AG04449 (cell line): ENCODE results near the gene FAXDC2.
A peak's percentile ranks its signal among the peaks of the same experiment; 100 is the strongest.

Source experiments
- CTCF ChIA-PET: fragments of 350-600 bp; formaldehyde crosslinking; extraction: SDS; loops from one replicate; lab custom pipeline; 2021; ENCODE audit warnings: antibody characterized with exemption; lab: Yijun Ruan, JAX
- POLR2A ChIA-PET: fragments of 400-600, 350-600 bp; formaldehyde crosslinking; extraction: SDS; loops from one replicate; lab custom pipeline; 2020; ENCODE audit warnings: antibody characterized with exemption, inconsistent platforms; lab: Yijun Ruan, JAX
- DNase-seq: peaks from one replicate; pipeline ENCODE4 v3.0.0-alpha.2; 2010; ENCODE audit warnings: low read depth, low spot score
- H3K4me3 ChIP-seq: 2 replicates; pipeline ENCODE4 v1.5.1; 2011; ENCODE audit warnings: low read depth, mild to moderate bottlenecking, control low read depth, low read length
- TF ChIP-seq, protein P1 (sequence below): IDR thresholded peaks from one replicate; pipeline ENCODE4 v1.5.1; 2011; ENCODE audit warnings: mild to moderate bottlenecking, moderate library complexity, low read length, control low read depth, inconsistent platforms; ENCODE audit not compliant: insufficient read depth; ENCODE audit errors: missing control alignments

FAXDC2 gene

DNA sequence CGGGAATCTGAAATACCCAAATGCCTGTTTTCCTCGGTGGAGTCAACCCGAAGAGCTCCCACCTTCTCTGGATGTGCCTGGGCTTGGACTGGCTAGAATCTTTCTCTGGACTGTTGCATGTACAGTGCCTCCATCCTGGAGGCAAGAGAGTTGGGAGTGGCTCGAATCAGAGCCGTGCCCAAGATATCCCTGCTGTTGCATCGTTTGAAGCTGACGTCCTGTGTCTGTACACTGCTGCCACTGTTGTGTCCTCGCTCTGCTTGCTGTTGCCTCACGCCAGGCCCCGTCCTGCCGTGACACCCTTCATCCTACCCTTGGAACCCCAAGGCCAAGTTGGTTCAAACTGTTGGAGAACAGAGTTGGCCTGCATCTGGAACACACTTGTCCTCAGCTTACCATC is 35.4 kb downstream of the FAXDC2 start:
- no peak for DNase-seq
- ChIA-PET POLR2A (no interaction called here), CTCF (interaction anchor here (0.6 to 0.7 kb wide), 2 partner anchors 14 to 165 kb away, joined by 3 read pairs; no protein-coding TSS in a partner anchor)
- no peak overlapping the region for H3K4me3 ChIP-seq
- TF ChIP-seq, protein P1, sequence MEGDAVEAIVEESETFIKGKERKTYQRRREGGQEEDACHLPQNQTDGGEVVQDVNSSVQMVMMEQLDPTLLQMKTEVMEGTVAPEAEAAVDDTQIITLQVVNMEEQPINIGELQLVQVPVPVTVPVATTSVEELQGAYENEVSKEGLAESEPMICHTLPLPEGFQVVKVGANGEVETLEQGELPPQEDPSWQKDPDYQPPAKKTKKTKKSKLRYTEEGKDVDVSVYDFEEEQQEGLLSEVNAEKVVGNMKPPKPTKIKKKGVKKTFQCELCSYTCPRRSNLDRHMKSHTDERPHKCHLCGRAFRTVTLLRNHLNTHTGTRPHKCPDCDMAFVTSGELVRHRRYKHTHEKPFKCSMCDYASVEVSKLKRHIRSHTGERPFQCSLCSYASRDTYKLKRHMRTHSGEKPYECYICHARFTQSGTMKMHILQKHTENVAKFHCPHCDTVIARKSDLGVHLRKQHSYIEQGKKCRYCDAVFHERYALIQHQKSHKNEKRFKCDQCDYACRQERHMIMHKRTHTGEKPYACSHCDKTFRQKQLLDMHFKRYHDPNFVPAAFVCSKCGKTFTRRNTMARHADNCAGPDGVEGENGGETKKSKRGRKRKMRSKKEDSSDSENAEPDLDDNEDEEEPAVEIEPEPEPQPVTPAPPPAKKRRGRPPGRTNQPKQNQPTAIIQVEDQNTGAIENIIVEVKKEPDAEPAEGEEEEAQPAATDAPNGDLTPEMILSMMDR = no peak

DNA sequence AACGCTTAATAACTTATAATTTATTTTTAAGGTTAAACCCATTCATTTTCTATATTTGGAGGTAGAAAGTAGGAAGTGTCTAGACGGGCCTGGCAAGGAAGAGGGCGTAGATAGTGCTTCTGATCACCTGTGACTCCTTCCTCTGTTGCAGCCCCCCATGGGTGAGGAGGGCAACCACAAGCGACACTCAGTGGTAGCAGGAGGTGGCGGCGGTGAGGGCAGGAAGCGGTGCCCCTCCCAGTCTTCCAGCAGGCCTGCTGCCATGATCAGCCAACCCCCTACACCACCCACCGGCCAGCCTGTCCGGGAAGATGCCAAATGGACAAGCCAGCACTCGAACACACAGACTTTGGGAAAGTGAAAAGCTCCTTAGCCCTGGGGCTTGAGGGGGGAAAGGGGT is 36.7 kb downstream of the FAXDC2 start:
- CTCF ChIA-PET = interaction anchor here (1.2 to 10.2 kb wide), 2 partner anchors 161 to 165 kb away, joined by 5 to 103 read pairs; no protein-coding TSS in a partner anchor
- POLR2A ChIA-PET = no interaction called here
- TF ChIP-seq, protein P1 = no peak
- DNase-seq = no peak
- H3K4me3 ChIP-seq = no peak overlapping the region

GRCh38 chr5:154813158-154813557 is 37.2 kb downstream of the FAXDC2 start:
- no peak for DNase-seq
- TF ChIP-seq, protein P1 = no peak
- ChIA-PET CTCF (interaction anchor here (1.2 to 10.2 kb wide), 2 partner anchors 160 to 164 kb away, joined by 5 to 103 read pairs; no protein-coding TSS in a partner anchor), POLR2A (no interaction called here)
- no peak overlapping the region for H3K4me3 ChIP-seq

GRCh38 chr5:154811653-154812465 is 38.5 kb downstream of the FAXDC2 start:
- CTCF ChIA-PET = interaction anchor here (0.8 to 10.2 kb wide), 6 partner anchors 10 to 163 kb away, joined by 3 to 103 read pairs (median 5); no protein-coding TSS in a partner anchor
- DNase-seq = no peak
- TF ChIP-seq, protein P1 = peak; percentile 77
- POLR2A ChIA-PET = no interaction called here
- no peak overlapping the region for H3K4me3 ChIP-seq

- ChIA-PET POLR2A (no interaction called here), CTCF (interaction anchor here (0.8 to 10.2 kb wide), 6 partner anchors 10 to 163 kb away, joined by 3 to 103 read pairs (median 5); no protein-coding TSS in a partner anchor)
- TF ChIP-seq, protein P1 = no peak
These were observed 39.2 kb downstream of the FAXDC2 start for GRCh38 chr5:154811239-154811638.

DNA sequence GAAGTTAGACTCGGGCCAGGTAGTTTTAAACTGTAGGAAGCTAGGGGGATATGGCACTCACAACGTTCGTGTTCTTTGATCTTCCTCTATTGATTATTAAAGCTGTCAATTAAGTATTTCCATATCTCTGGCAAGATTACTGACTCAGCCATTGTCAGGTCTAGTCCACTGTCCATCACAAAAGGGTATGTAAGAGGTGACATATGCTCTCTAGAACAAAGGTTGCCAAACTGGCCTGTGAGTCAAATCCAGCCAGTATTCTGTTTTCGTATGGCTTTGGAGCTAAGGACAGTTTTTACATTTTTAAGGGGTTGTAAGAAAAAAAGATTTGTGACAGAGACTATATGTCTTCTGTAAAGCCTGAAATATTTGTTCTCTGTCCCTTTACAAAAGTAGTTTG is 44.2 kb downstream of the FAXDC2 start:
- ChIA-PET CTCF (interaction anchor here (1.1 to 10.2 kb wide), 2 partner anchors 10 to 158 kb away, joined by 4 to 103 read pairs; no protein-coding TSS in a partner anchor), POLR2A (no interaction called here)
- H3K4me3 ChIP-seq = no peak overlapping the region
- TF ChIP-seq, protein P1 = no peak
- no peak for DNase-seq

More at GRCh38 chr5:154811239-154811638, 39.2 kb downstream of the FAXDC2 start:
- DNase-seq = no peak
- no peak overlapping the region for H3K4me3 ChIP-seq
